Stimulated activated effector memory CD8-positive, alpha-beta T cell treated with anti-CD3 and anti-CD28 coated beads, Interleukin-12 subunit alpha, Interleukin-12 subunit beta, amount 100 ng/mL, for 72 hours (primary cell): ENCODE results near the gene SPRED2.

Source experiments
- ATAC-seq: fragments of 150-1000 bp; cut with Tn5 transposase; 2 replicates; pipeline ENCODE4 v1.10.0; 2021
- DNase-seq, 2 donors: peaks; one replicate each; pipeline ENCODE4 v3.0.0; 2021 to 2022; ENCODE audit warnings: low spot score in 2 of 2
- H3K27ac Mint-ChIP-seq: one replicate; pipeline ENCODE4 v1.8.0; 2022; ENCODE audit warnings: mild to moderate bottlenecking, mixed read lengths
- H3K36me3 Mint-ChIP-seq: one replicate; pipeline ENCODE4 v1.8.0; 2022; ENCODE audit warnings: mild to moderate bottlenecking, mixed read lengths
- H3K4me1 Mint-ChIP-seq: one replicate; pipeline ENCODE4 v1.8.0; 2022; ENCODE audit warnings: mixed read lengths
- H3K4me3 Mint-ChIP-seq: one replicate; pipeline ENCODE4 v1.8.0; 2022; ENCODE audit warnings: mild to moderate bottlenecking, mixed read lengths
- H3K9me3 Mint-ChIP-seq: one replicate; pipeline ENCODE4 v1.8.0; 2022; ENCODE audit warnings: mixed read lengths

Gene SPRED2

DNA sequence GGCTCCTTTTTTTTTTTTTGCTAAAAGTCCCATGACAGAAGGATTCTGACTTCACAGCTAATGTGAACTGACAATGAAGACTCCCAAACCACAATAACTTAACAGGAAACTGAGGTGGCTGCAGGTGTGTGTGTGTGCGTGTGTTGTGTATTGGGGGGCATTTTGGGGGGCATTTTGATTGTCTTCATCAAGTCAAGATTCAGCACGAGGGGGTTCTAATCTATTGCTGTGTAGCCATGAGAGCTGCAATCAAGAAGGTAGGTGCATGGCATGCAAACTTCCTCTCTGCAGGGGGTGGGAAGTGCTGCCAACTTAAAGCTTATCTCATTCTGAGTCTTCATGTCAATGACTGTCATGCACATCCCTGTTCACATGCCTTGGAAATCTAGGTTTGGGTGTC is 25.2 kb downstream of the SPRED2 start:
- H3K27ac Mint-ChIP-seq = no peak overlapping the region
- no peak for ATAC-seq
- H3K4me3 Mint-ChIP-seq = no peak overlapping the region

DNA sequence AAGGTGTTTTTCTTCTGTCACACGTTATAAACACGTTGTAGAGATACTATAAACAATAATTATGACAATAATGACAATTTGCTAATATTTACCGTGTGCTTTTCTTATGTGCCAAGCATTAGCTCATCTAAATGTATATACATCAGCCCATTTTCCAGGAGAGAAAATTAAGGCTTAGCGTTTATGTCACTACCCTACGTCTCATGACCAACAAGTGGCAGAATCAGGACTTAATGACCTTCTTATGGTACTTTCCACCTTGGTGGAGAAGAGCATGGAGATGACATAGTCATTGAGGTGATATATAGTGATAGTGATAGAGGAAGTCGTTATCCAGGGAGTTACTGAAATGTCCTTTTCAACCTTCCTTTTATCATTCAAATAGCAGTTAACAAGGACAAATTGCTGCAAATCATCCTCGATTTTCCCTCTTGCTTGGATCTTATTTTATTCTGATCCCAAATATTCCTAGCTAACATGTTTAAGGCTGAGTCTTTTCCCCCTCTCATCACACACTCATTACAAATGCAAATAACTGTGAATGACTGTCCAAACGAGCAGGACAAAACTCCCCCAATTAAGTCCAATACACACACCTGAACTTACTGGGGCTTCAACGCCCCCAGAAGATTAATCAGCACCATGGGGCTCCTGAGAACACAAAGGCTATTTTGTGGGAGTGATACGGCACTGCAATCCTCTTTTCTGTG is 27.3 kb downstream of the SPRED2 start:
- DNase-seq = no peak
- H3K4me1 Mint-ChIP-seq = peaks cover 10% of the 10 kb centered on the region
- H3K36me3 Mint-ChIP-seq = no peaks in the 10 kb centered on the region
- no peak for ATAC-seq
- H3K27ac Mint-ChIP-seq = no peak overlapping the region
- H3K4me3 Mint-ChIP-seq = no peak overlapping the region
- H3K9me3 Mint-ChIP-seq = no peaks in the 10 kb centered on the region

More for the DNA sequence above, 25.2 kb downstream of the SPRED2 start:
- H3K9me3 Mint-ChIP-seq = no peaks in the 10 kb centered on the region
- H3K4me1 Mint-ChIP-seq = peaks cover 10% of the 10 kb centered on the region
- no peak for DNase-seq
- H3K36me3 Mint-ChIP-seq = no peaks in the 10 kb centered on the region

DNA sequence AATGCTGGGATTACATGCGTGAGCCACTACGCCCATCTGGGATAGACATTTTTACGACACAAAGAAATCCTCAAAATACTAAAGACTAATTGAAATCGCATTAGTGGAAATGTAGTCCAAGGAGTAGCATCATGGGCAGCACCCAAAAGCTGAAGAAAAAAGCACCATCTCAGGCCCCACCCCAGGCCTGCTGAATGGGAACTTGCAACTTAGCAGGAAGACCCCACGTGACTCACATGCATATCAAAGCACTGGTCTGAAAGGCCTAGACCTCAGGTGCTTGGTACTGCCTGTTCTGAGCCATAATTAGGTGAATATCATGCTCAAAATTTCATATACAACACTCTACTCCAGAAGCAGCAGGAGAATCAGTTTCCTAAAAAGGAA is 28.9 kb downstream of the SPRED2 start:
- Mint-ChIP-seq H3K4me3 (no peak overlapping the region), H3K4me1 (peaks cover 10% of the 10 kb centered on the region), H3K27ac (no peak overlapping the region), H3K9me3 (no peaks in the 10 kb centered on the region), H3K36me3 (no peaks in the 10 kb centered on the region)
- DNase-seq = no peak
- ATAC-seq = no peak

DNA sequence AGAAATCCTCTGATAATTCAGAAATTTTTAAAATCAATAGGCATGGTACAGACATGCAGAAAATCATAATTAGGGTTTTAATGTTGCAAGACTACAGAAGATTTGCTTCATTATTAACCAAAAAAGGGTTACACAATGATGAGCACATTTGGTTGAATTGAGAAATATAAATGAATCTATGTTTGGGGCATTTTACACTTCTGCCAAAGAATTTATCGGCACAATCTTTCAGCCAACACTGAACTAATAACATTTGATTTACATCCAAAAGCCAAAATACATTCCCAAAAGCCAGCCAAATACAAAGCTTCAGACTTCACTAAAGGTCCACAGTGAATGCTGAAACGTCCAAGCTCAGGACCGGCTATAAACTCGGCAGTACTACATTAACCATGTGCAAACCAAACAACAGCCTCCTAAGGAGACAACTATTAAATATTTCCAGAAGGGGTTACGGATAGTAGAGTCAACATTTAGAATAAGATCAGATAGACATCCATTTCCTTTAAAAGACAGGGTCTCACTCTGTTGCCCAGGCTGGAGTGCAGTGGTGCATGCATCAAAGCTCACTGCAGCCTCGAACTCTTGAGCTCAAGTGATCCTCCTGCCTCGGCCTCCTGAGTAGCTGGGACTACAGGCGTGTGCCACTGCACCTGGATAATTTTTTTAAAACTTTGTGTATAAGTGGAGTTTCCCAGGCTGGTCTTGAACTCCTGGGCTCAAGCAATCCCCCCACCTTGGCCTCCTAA is 29.4 kb downstream of the SPRED2 start:
- no peaks in the 10 kb centered on the region for H3K9me3 Mint-ChIP-seq
- H3K4me1 Mint-ChIP-seq = peaks cover 7% of the 10 kb centered on the region
- DNase-seq = no peak
- ATAC-seq = no peak
- no peaks in the 10 kb centered on the region for H3K36me3 Mint-ChIP-seq
- H3K27ac Mint-ChIP-seq = no peak overlapping the region
- H3K4me3 Mint-ChIP-seq = no peak overlapping the region

DNA sequence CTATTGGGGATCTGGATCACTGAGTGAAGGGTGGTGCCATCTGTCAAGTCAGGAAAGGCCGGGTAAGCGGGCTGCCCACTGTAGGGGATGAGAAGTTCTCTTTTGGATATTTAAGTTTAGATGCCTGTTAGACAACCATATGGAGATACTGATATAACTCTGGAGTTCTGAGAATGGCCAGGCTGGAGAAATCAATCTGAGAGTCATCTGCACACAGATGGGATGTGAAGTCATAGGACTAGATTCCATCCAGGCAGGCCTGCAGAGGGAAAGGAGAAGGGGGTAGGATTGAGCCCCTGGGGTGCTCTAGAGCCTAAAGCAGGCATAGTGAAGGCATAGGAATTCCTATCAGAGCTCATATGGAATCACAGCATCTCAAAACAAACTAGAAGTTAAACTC is 30.1 kb downstream of the SPRED2 start:
- H3K4me1 Mint-ChIP-seq = peaks cover 7% of the 10 kb centered on the region
- H3K4me3 Mint-ChIP-seq = no peak overlapping the region
- no peak overlapping the region for H3K27ac Mint-ChIP-seq
- no peak for ATAC-seq
- H3K9me3 Mint-ChIP-seq = no peaks in the 10 kb centered on the region
- H3K36me3 Mint-ChIP-seq = no peaks in the 10 kb centered on the region
- no peak for DNase-seq

DNA sequence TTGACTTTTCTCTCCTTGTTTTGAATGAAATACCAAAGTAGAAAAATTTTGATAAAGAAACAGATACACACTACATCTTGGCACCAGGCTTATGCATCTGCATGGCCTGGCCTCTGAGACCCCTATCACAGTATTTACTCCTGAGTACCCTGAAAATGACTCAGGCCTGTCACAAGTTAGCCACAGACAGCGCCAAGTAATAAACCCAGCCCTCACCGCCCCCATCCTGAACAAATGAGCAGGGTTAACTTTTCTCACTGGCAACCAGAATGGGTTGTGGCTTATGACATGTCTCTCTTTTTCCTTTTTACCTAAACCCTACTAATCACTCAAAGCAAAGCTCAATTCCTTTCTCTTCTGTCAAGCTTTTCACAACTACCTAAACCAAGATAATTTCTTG is 35.3 kb downstream of the SPRED2 start:
- no peaks in the 10 kb centered on the region for H3K36me3 Mint-ChIP-seq
- H3K27ac Mint-ChIP-seq = no peak overlapping the region
- H3K4me3 Mint-ChIP-seq = no peak overlapping the region
- no peaks in the 10 kb centered on the region for H3K9me3 Mint-ChIP-seq
- ATAC-seq (peak; percentile 99), DNase-seq (peak in 1 of 2 donors; percentile 73)
- peaks cover 20% of the 10 kb centered on the region for H3K4me1 Mint-ChIP-seq

DNA sequence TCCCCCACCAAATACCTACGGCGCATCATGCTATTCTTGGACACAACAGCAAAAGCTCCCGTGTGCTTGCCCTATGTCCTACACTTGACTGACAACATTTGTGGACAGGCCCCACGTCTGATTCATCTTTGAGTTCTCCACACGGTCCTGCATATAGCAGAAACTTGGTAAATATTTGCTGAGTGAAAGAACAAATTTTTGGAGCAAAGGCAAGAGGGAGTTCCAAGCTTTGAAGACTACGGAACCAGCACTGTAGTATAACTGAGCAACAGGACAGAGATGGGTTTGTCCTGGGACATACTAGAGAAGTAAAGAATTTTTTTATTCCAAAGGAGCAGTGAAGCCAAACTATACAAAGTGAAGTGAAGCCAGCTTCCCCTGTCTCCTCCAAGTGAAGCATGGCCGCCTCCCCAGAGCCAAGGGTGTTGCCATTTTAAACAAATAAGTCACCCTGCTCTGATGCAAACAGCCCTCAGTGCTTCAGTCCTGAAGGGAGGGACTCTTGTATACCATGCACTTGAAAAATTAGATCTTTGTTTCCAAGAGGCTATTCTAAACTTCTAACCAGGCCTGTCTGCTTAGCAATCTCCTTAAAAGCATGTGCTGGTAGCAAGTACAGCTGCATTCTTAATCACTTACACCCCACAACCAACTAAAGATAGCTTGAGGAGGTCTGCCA is 35.9 kb downstream of the SPRED2 start:
- Mint-ChIP-seq H3K4me3 (no peak overlapping the region), H3K36me3 (no peaks in the 10 kb centered on the region), H3K27ac (no peak overlapping the region), H3K4me1 (peaks cover 20% of the 10 kb centered on the region), H3K9me3 (no peaks in the 10 kb centered on the region)
- ATAC-seq (no peak), DNase-seq (no peak)

DNA sequence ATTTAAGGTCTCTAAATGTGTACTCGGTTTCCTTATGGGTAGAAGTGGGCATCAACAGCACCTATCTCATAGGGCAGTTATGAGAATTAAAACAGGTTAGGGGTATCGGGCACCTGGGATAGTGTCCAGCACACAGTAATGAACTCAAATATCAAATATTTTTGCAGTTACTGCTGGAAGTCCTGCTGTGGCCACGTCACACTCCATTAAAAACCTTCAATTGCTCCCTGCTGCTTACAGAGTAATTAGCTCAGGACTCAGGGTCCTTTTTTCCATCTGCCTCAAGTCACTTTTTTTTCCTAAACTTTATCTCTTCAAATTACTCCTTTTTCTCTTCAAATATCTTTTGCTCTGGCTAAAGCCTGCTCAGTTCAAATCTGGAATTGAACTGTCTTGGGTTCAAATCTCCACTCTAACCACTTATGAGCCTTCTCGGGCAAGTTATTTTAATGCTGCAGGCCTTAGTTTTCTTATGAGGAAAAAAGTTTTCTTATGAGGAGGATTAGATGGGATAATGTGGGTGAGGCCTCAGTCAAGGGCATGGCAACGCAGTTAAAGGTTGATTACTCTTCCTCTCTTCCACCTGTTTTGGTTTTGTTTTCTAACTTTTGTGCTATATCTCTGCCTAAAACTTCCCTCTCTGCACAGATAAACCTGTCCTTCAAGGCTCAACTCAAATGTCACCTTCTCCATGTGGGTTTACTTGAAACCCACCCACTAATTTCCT is 36.6 kb downstream of the SPRED2 start:
- Mint-ChIP-seq H3K36me3 (no peaks in the 10 kb centered on the region), H3K9me3 (no peaks in the 10 kb centered on the region), H3K4me1 (peaks cover 20% of the 10 kb centered on the region), H3K27ac (no peak overlapping the region), H3K4me3 (no peak overlapping the region)
- no peak for DNase-seq
- ATAC-seq = no peak

DNA sequence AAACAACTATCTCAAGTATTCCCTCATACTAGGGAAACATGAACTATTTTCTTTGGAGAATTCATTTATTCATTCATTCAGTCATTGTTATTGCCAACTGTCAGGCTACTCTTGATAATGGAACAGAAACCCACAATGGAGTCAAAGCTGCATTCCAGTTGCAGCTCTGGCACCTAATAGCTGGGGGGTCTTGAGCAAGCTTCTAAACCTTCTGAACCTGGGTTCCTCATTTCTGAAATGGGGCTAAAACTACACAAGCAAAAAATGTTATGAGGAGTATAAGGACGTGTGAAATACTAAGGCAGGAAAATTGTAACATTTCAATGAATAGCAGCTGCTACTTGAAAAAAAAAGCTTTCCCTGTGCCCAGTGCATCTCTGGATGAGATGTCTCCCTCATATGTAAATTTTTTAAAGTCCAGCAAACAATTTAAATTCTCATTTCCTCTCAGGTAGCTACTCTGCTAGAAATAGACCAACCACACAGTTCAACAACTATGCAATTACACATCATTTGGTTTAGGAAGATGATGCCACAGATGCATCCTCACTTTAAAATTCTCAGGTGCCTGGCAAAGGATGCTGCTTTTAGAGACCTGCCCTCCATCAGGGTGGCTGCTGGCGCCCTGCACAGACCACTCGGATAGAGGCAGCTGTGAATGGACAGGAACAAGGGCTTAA is 38.5 kb downstream of the SPRED2 start:
- ATAC-seq (no peak), DNase-seq (no peak)
- Mint-ChIP-seq H3K4me1 (peaks cover 25% of the 10 kb centered on the region), H3K27ac (no peak overlapping the region), H3K36me3 (no peaks in the 10 kb centered on the region), H3K9me3 (no peaks in the 10 kb centered on the region), H3K4me3 (no peak overlapping the region)

DNA sequence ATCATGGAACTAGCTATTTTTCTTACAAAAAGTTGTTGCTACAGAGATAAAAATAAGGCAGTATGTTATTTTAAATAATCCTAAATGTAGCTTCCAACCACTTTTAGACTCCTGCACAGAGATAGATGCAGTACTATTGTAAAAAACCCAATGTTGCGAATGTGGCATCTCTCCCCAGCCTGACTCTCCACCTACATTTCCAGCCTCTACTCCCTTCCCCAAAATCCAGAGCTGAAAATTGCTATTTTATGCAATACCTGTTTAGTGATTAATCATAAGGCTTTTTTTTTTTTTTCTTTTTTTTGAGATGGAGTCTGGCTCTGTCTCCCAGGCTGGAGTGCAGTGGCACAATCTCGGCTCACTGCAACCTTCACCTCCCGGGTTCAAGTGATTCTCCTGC is 39.4 kb downstream of the SPRED2 start:
- ATAC-seq (no peak), DNase-seq (no peak)
- Mint-ChIP-seq H3K36me3 (no peaks in the 10 kb centered on the region), H3K9me3 (no peaks in the 10 kb centered on the region), H3K4me3 (no peak overlapping the region), H3K4me1 (peaks cover 25% of the 10 kb centered on the region), H3K27ac (no peak overlapping the region)

DNA sequence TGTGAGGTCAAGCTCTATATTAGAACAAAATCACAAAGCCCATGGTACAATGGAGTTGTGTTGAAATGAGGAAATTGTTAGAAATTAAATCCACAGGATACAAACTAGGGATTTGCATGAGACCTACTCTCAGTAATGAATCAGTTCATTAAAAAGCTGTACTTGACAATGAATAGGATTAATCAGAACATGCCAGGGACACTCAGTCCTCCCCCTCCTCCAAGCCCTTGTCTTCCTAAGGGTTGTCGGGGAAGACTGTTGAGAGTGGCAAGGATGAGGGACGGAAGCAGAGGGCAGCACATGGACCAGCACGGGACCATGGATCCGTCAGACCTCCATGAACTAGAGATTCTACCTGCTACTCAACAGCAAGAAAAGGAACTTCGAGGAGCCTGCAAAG is 39.8 kb downstream of the SPRED2 start:
- H3K9me3 Mint-ChIP-seq = no peaks in the 10 kb centered on the region
- H3K36me3 Mint-ChIP-seq = no peaks in the 10 kb centered on the region
- DNase-seq (no peak), ATAC-seq (no peak)
- peaks cover 22% of the 10 kb centered on the region for H3K4me1 Mint-ChIP-seq
- H3K27ac Mint-ChIP-seq = no peak overlapping the region
- no peak overlapping the region for H3K4me3 Mint-ChIP-seq

DNA sequence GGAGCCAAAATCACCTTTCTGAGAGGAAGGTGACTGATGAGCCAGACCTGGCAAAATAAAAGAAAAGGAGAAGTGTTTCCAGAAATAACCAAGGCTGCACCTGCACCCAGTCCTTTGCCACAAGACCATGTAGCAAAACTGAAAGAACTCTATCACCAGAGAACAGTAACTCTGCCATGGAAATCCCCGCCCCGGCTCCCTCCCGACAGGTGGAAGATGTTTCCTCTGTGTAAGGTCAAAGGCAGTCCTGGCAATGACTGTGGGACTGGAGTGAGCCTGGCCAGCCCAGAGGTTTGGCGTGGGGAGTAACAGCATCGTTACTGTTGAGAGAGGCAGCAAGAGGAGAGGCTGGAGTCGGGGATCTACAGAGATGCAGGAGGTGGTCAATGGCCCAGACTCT is 42.3 kb downstream of the SPRED2 start:
- ATAC-seq = peak; percentile 71
- no peak for DNase-seq
- H3K27ac Mint-ChIP-seq = no peak overlapping the region
- H3K4me1 Mint-ChIP-seq = peaks cover 10% of the 10 kb centered on the region
- no peaks in the 10 kb centered on the region for H3K36me3 Mint-ChIP-seq
- no peaks in the 10 kb centered on the region for H3K9me3 Mint-ChIP-seq
- H3K4me3 Mint-ChIP-seq = no peak overlapping the region

DNA sequence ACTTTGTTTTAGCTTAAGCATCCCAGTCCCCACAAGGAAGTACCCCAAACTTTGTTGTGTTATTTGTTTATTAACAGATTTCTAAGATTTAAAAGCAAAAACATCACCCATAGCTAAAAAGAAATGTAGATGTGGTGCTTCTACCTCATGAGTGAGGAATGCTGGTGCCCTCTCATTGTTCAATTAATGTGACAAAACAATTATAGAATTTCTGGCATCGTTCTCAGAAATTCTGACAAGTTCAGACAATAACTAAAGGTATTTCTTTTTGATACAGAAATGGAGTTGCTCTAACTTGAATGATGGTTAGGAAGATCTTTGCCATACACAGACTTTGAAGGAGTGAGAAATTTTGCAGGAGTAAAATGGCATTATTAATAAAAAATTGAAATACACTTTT is 42.9 kb downstream of the SPRED2 start:
- no peak for ATAC-seq
- Mint-ChIP-seq H3K4me3 (no peak overlapping the region), H3K27ac (no peak overlapping the region), H3K4me1 (peaks cover 11% of the 10 kb centered on the region), H3K36me3 (no peaks in the 10 kb centered on the region), H3K9me3 (no peaks in the 10 kb centered on the region)
- no peak for DNase-seq

DNA sequence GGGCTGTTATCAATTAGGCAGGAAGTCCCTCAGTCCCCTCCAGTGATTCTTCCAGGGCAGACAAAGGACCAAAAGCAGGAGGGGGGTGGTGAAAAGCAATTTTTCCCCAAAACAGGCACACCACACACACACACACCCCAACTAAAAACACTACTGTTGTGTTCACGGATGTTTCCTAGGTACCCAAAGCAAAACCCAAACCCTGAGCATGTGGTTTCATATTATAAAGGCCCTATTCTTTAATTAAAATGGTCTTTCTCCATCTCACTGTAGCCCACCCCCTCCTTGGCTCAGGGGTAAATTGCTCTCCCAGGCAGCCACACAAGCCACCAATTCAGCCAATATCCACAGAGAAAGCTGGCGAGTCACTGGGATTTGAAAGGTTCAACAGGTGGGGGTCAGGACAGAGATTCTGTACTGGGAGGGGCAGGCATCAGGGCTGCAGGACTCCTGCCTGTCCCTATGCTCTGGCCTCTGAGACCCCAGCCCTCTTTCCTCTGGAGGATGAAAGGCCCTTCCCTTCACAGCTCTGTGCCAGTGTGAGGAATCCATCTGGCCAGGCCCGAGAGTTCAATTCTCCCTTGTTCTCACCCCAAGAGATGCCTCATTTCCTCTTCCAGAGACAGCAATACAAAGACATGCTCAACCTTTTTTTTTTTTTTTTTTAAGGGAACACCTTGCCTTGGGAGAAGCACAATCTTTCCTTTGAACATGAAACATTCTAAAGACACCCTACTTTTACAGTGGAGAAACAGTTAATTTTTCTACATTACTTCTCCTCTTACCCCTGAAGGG is 43.6 kb downstream of the SPRED2 start:
- no peaks in the 10 kb centered on the region for H3K9me3 Mint-ChIP-seq
- no peaks in the 10 kb centered on the region for H3K36me3 Mint-ChIP-seq
- no peak overlapping the region for H3K27ac Mint-ChIP-seq
- ATAC-seq = no peak
- peaks cover 15% of the 10 kb centered on the region for H3K4me1 Mint-ChIP-seq
- no peak for DNase-seq
- H3K4me3 Mint-ChIP-seq = no peak overlapping the region
